Measurements from ENCODE around the gene DBF4B. TPM values are rescaled to one million over a fixed set of nuclear protein-coding genes. Genes with fewer than 3 reads are reported as not detected.
A peak's percentile ranks its signal among the peaks of the same experiment; 100 is the strongest.

DBF4B gene
- total and polyA plus RNA-seq, 2 of the 13 experiments (the other 11 are each of a cell fraction or from before 2014, with no cell fraction given) = 11.7 to 13.2 TPM

- Histone ChIP-seq H3K27ac (ENCODE audit: extremely low read length, insufficient read depth, low read length) (no peak overlapping the region), H2AFZ (ENCODE audit: low read length) (peak overlapping the region; percentile 52), H3K9me3 (ENCODE audit: low read length) (no peaks in the 10 kb centered on the region), H3K4me3 (replicated peaks in 1 of 3; ENCODE audit: insufficient read depth in 1 of 3, low read depth in 2 of 3, low read length in 3 of 3) (peak overlapping the region; percentile 24 to 51 (median 41)), H4K20me1 (ENCODE audit: insufficient read depth, low read length) (no peaks in the 10 kb centered on the region), H3K36me3 (replicated peaks in 1 of 2; ENCODE audit: control insufficient read depth in 1 of 2, insufficient read depth in 2 of 2, low read length in 2 of 2) (no peaks in the 10 kb centered on the region), H3K79me2 (ENCODE audit: insufficient read depth, low read length) (no peaks in the 10 kb centered on the region), H3K9ac (ENCODE audit: insufficient read depth, low read depth, low read length) (no peak overlapping the region), H3K4me1 (ENCODE audit: insufficient read depth, low read length) (peaks cover 38% of the 10 kb centered on the region), H3K4me2 (ENCODE audit: low read depth, low read length) (peak overlapping the region; percentile 73), H3K27me3 (ENCODE audit: control insufficient read depth in 1 of 2, insufficient read depth in 2 of 2, low read length in 2 of 2) (peaks cover 7 to 55% of the 10 kb centered on the region in 2 experiments; a peak in 4 of 5 replicates)
- DNase-seq (ENCODE audit: low spot score) (no peak), ATAC-seq (peak; percentile 51), FAIRE-seq (no peak)
- ChIA-PET POLR2A (no interaction called here), CTCF (ENCODE audit: low intra/inter-chr PET ratio, low total read pairs) (interaction anchor here (1.7 kb wide), 1 partner anchor 83 kb away, joined by 6 read pairs; no protein-coding TSS in a partner anchor)
- in situ Hi-C loops (cut with HindIII; ENCODE audit: extremely low pct_ligation_motif_present, low pct_unique_long_range_greater_than_20kb) = loop anchor here (5.0 to 25.0 kb wide), 2 partner anchors 46 to 231 kb away; no protein-coding TSS in a partner anchor
- BruUV-seq (replicated peaks) = no TSS peak
- intact Hi-C loops (cut with micrococcal nuclease; ENCODE audit: unreplicated experiment) = no loop called here
- WGBS (ENCODE audit: low lambda C conversion rate) = 17% methylated on average over 13 of the region's 17 CpGs
- no peak for TF ChIP-seq ZSCAN22 (CRISPR knock-in tag; IDR thresholded peaks at IDR 0.05)
- no peak for TF ChIP-seq KDM2A (CRISPR knock-in tag; IDR thresholded peaks at IDR 0.05; ENCODE audit: borderline replicate concordance, low read depth)
- no peak for TF ChIP-seq ZSCAN30 (CRISPR knock-in tag; IDR thresholded peaks at IDR 0.05)
- no peak for TF ChIP-seq REXO4 (CRISPR knock-in tag; IDR thresholded peaks at IDR 0.05; ENCODE audit: borderline replicate concordance)
- TF ChIP-seq HNF1B (CRISPR knock-in tag; IDR thresholded peaks at IDR 0.05) = peak; percentile 51; the same call in 1 of the 2 replicates
- peak; percentile 88 for TF ChIP-seq ZNF770 (CRISPR knock-in tag; IDR thresholded peaks at IDR 0.05)
- TF ChIP-seq ADNP (CRISPR knock-in tag; IDR thresholded peaks at IDR 0.05) = no peak
- no peak for TF ChIP-seq HMG20A (CRISPR knock-in tag; IDR thresholded peaks at IDR 0.05; ENCODE audit: borderline replicate concordance)
- no peak for TF ChIP-seq RELA (CRISPR knock-in tag; IDR thresholded peaks at IDR 0.05)
- no peak for TF ChIP-seq FOSL2 (CRISPR knock-in tag; IDR thresholded peaks at IDR 0.05)
- TF ChIP-seq IKZF1 (IDR thresholded peaks at IDR 0.05) = no peak
- no peak for TF ChIP-seq RARA (CRISPR knock-in tag; IDR thresholded peaks at IDR 0.05)
- TF ChIP-seq CBX1 (IDR thresholded peaks at IDR 0.05; ENCODE audit: low read depth) = no peak
- TF ChIP-seq SKI (IDR thresholded peaks at IDR 0.05; ENCODE audit: partially characterized antibody) = no peak
- no peak for TF ChIP-seq ZNF484 (CRISPR knock-in tag; IDR thresholded peaks at IDR 0.05; ENCODE audit: borderline replicate concordance, low read depth)
- no peak for TF ChIP-seq SRSF9 (IDR thresholded peaks at IDR 0.05; ENCODE audit: borderline replicate concordance, insufficient read depth, low read depth, low read length, poor library complexity, severe bottlenecking)
Observed at GRCh38 chr17:44781551-44782325, 73.3 kb downstream of the DBF4B start.

Data from HepG2 (cell line).